HG02981 (cell line): ENCODE results near the gene RIPK3.
"Not testable (repeated sequence)": the region's sequence is repeated elsewhere in the genome, so short reads cannot be mapped to it uniquely, and the experiment has no call there.

Experiments
- ATAC-seq: cut with Tn5 transposase; IDR thresholded peaks from one replicate; pipeline ENCODE4 v1.9.1; 2021; ENCODE audit warnings: mild to moderate bottlenecking, moderate library complexity; ENCODE audit not compliant: unreplicated experiment

The RIPK3 gene

GRCh38 chr14:24369907-24370687 lies 30.3 kb upstream of the RIPK3 start:
- no peak for ATAC-seq

- ATAC-seq = no peak
Measured at GRCh38 chr14:24369463-24369862, 29.7 kb upstream of the RIPK3 start.

GRCh38 chr14:24368562-24369252 lies 28.9 kb upstream of the RIPK3 start:
- no peak for ATAC-seq

GRCh38 chr14:24368212-24368561 lies 28.4 kb upstream of the RIPK3 start:
- no peak for ATAC-seq

- peak; percentile 2 for ATAC-seq
Measured at GRCh38 chr14:24367514-24368211, 27.9 kb upstream of the RIPK3 start, which contains the start of gene NFATC4. TSS of gene NFATC4 (plus strand) at chr14:24368184. CDS start at chr14:24368341, 157 bp downstream.

GRCh38 chr14:24366721-24367513 lies 27.1 kb upstream of the RIPK3 start:
- peak; percentile 65 for ATAC-seq

- ATAC-seq = no peak
Measured at GRCh38 chr14:24366413-24366720, 26.6 kb upstream of the RIPK3 start.

- peak; percentile 39 for ATAC-seq
Measured at GRCh38 chr14:24365600-24366412, 26.0 kb upstream of the RIPK3 start.

GRCh38 chr14:24364841-24365240 lies 25.1 kb upstream of the RIPK3 start:
- no peak for ATAC-seq

GRCh38 chr14:24363401-24363800 lies 23.6 kb upstream of the RIPK3 start:
- no peak for ATAC-seq

GRCh38 chr14:24362241-24362960 lies 22.6 kb upstream of the RIPK3 start:
- ATAC-seq = no peak

GRCh38 chr14:24361326-24361725 lies 21.5 kb upstream of the RIPK3 start:
- no peak for ATAC-seq

GRCh38 chr14:24360281-24360680 lies 20.5 kb upstream of the RIPK3 start:
- no peak for ATAC-seq

- ATAC-seq = no peak
Measured at GRCh38 chr14:24356208-24356607, 16.4 kb upstream of the RIPK3 start.

GRCh38 chr14:24355009-24355408 lies 15.2 kb upstream of the RIPK3 start:
- no peak for ATAC-seq

- ATAC-seq = not testable (repeated sequence)
Measured at GRCh38 chr14:24354482-24354825, 14.7 kb upstream of the RIPK3 start.

- no peak for ATAC-seq
Measured at GRCh38 chr14:24353559-24354481, 14.0 kb upstream of the RIPK3 start.

- ATAC-seq = no peak
Measured at GRCh38 chr14:24351517-24351916, 11.7 kb upstream of the RIPK3 start.

- ATAC-seq = no peak
Measured at GRCh38 chr14:24349742-24350141, 10.0 kb upstream of the RIPK3 start.
